T-helper 17 cell (primary cell): ENCODE data around the gene SUN2. TPM values are rescaled to one million over a fixed set of nuclear protein-coding genes. Genes with fewer than 3 reads are reported as not detected.
A peak's percentile ranks its signal among the peaks of the same experiment; 100 is the strongest.

Experiments
- ATAC-seq: fragments of 150-1000 bp; cut with Tn5 transposase; 2 replicates; pipeline ENCODE4 v1.10.0; 2021; ENCODE audit warnings: mild to moderate bottlenecking, moderate library complexity
- DNase-seq, 3 donors: peaks; one replicate each; pipeline versions ENCODE4 v3.0.0 to v3.0.0-alpha.2; 2020 to 2021
- H3K9me3 ChIP-seq: one replicate; pipeline ENCODE4 v1.7.0; 2013; ENCODE audit warnings: low read length, mild to moderate bottlenecking; ENCODE audit not compliant: control insufficient read depth, poor library complexity, severe bottlenecking
- H3K27ac Mint-ChIP-seq: one replicate; pipeline ENCODE4 v1.8.0; 2022; ENCODE audit warnings: mild to moderate bottlenecking, moderate library complexity, mixed read lengths
- H3K27me3 Mint-ChIP-seq: one replicate; pipeline ENCODE4 v1.8.0; 2022; ENCODE audit warnings: mixed read lengths
- H3K36me3 Mint-ChIP-seq: one replicate; pipeline ENCODE4 v1.8.0; 2022; ENCODE audit warnings: low read depth, mixed read lengths
- H3K4me1 Mint-ChIP-seq: one replicate; pipeline ENCODE4 v1.8.0; 2022; ENCODE audit warnings: mild to moderate bottlenecking, mixed read lengths
- H3K4me3 Mint-ChIP-seq: one replicate; pipeline ENCODE4 v1.8.0; 2022; ENCODE audit warnings: mild to moderate bottlenecking, moderate library complexity, mixed read lengths
- total RNA-seq, 4 donors: library from RNA in 2 of 4; stranded (reverse) in 2 of 4; gene quantifications; one replicate each; pipeline ENCODE4 v1.2.3 and lab custom pipeline; 2022 to 2026

SUN2 gene
- total RNA-seq, 2 donors from 2014 or later, result 426 to 485 TPM

DNA sequence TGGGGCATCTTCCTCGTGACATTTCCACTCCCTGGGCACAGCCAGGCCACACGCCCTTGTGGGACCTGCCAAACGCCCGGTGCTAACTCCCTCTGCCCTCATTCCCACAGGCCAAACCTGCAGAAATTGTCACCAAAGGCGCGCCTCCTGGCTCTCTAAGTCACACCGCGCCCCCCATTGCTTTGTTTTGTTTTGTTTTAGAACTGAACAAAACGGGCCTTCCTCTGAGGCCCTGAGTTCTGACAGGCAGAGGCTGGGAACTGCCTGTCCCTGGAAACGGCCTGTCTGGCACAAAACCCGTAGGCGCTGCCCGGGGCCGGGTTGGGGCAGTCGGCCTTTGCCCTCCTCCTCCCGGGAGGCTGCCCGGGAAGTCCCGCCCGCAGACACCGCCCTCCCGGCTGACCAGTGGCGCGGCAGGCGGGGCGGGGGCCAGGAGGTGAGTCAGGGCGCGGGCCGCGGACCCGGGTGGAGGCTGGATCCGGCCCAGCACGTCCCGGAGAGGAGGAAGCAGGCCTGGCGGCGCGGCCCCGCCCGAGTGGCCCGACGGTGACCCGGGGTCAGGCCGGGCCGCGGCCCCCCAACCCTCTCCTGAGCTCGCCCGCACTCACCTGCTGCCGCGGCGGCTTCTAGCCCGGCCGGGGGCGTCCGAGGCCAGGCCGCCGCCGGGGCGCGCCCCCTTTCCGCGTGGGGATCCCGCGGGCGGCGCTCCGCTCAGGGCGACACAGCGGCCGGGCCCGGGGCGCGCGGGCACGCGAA, 465 bp downstream of the SUN2 start:
- ATAC-seq (peak; percentile 10), DNase-seq (peak in 2 of 3 donors; percentile 46 to 47)
- Mint-ChIP-seq H3K27me3 (no peaks in the 10 kb centered on the region), H3K27ac (peak overlapping the region; percentile 98), H3K4me1 (peaks cover 57% of the 10 kb centered on the region), H3K36me3 (peaks cover 9% of the 10 kb centered on the region), H3K4me3 (peak overlapping the region; percentile 100)
- H3K9me3 ChIP-seq, result no peaks in the 10 kb centered on the region

DNA sequence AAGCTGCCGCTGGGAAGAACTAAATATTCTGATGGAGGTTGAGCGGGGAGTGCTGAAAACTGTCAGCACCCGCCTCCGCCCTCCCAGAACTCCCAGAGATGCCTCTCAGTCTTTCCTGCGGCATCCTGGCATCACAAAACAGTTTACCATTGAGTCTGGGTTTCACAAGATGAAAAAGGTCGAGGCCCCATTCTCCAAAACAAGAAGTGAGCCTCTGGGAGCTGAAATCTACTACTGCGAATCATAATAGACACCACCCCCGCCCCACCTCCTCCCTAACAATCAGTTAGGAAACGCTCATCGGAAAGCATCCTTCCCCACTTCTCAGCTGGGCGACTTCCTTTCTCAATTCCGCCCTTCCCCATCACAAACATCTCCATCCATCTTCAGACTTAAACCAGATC, 1.0 kb downstream of the SUN2 start:
- peak overlapping the region; percentile 98 for H3K27ac Mint-ChIP-seq
- DNase-seq, result no peak
- H3K27me3 Mint-ChIP-seq, result no peaks in the 10 kb centered on the region
- peak overlapping the region; percentile 100 for H3K4me3 Mint-ChIP-seq
- H3K4me1 Mint-ChIP-seq, result peaks cover 62% of the 10 kb centered on the region
- no peak for ATAC-seq
- no peaks in the 10 kb centered on the region for H3K9me3 ChIP-seq
- peaks cover 11% of the 10 kb centered on the region for H3K36me3 Mint-ChIP-seq

DNA sequence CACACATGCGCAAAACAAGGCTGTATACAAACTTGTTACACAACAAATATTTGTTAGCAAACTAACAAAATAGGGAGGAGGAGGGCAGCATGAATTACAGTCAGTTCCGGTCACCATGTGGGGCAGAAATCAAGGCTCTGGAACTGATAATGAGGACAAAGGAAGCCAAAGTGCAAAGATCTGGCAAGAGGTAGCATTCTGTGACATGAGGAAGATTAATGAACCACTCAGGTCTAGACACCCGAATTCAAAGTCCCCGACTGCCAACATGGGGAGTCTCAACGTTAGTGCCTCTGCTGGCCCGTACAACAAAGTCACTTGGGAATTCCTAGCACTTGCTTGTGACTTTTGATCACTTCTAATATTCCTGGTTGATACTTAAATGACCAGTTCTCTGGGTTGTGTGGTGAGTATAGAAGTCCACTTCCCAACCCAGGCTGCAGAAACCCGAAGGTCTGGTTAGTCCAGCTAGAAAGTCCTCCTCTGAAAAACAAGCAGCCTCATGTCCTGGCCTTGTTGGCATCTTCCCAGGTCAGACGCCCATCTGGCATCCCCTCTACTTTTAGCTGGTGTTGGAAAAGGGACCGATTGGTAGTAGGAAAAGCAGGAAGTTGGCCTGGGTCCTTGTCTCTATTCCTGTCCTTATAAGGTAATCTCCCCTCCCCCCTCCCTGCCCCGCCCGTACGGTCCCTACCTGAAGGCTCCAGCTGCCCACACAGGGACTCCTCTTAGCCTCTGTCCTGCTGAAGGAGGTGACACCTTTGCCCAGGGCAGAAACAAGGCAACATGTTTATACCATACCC, 1.6 kb downstream of the SUN2 start:
- no peak for DNase-seq
- peaks cover 60% of the 10 kb centered on the region for H3K4me1 Mint-ChIP-seq
- no peaks in the 10 kb centered on the region for H3K27me3 Mint-ChIP-seq
- H3K4me3 Mint-ChIP-seq, result peak overlapping the region; percentile 100
- no peaks in the 10 kb centered on the region for H3K9me3 ChIP-seq
- H3K27ac Mint-ChIP-seq, result peak overlapping the region; percentile 98
- ATAC-seq, result no peak
- H3K36me3 Mint-ChIP-seq, result peaks cover 11% of the 10 kb centered on the region

- DNase-seq, result peak; percentile 52 to 61 (median 55)
- ATAC-seq, result peak; percentile 57
Measured at GRCh38 chr22:38751422-38752346, 4.1 kb downstream of the SUN2 start.

GRCh38 chr22:38751066-38751421, 4.8 kb downstream of the SUN2 start:
- H3K27me3 Mint-ChIP-seq, result no peaks in the 10 kb centered on the region
- ATAC-seq (no peak), DNase-seq (no peak)
- H3K4me3 Mint-ChIP-seq, result peak overlapping the region; percentile 100
- H3K9me3 ChIP-seq, result no peaks in the 10 kb centered on the region
- H3K36me3 Mint-ChIP-seq, result peaks cover 11% of the 10 kb centered on the region
- H3K4me1 Mint-ChIP-seq, result peaks cover 42% of the 10 kb centered on the region
- H3K27ac Mint-ChIP-seq, result peak overlapping the region; percentile 98

More at GRCh38 chr22:38751422-38752346, 4.1 kb downstream of the SUN2 start:
- peak overlapping the region; percentile 98 for H3K27ac Mint-ChIP-seq
- H3K4me3 Mint-ChIP-seq, result peak overlapping the region; percentile 100
- H3K9me3 ChIP-seq, result no peaks in the 10 kb centered on the region
- H3K27me3 Mint-ChIP-seq, result no peaks in the 10 kb centered on the region
- H3K36me3 Mint-ChIP-seq, result peaks cover 11% of the 10 kb centered on the region
- H3K4me1 Mint-ChIP-seq, result peaks cover 44% of the 10 kb centered on the region

DNA sequence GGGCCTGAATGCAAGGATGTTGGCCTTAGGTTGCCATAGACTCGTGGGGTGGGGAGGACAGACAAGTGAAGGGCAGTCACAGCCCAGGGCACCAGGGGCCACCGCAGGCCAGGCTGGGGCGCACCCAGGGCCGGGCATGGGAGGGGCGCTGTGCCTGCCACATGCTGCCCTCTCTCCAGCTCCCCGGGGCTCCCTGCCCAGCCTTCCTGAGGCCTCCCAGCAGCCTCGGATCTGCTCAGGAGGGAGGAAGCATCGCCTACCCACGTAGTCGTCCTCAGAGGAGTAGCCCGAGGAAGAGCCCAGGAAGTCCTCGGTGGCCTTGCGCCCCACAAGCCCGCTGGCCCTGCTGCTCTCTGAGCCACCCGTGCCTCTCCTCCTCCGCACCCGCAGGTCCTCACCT, 5.2 kb downstream of the SUN2 start:
- peaks cover 42% of the 10 kb centered on the region for H3K4me1 Mint-ChIP-seq
- peak overlapping the region; percentile 98 for H3K27ac Mint-ChIP-seq
- no peak for DNase-seq
- no peaks in the 10 kb centered on the region for H3K9me3 ChIP-seq
- peaks cover 11% of the 10 kb centered on the region for H3K36me3 Mint-ChIP-seq
- peak overlapping the region; percentile 100 for H3K4me3 Mint-ChIP-seq
- no peak for ATAC-seq
- no peaks in the 10 kb centered on the region for H3K27me3 Mint-ChIP-seq

DNA sequence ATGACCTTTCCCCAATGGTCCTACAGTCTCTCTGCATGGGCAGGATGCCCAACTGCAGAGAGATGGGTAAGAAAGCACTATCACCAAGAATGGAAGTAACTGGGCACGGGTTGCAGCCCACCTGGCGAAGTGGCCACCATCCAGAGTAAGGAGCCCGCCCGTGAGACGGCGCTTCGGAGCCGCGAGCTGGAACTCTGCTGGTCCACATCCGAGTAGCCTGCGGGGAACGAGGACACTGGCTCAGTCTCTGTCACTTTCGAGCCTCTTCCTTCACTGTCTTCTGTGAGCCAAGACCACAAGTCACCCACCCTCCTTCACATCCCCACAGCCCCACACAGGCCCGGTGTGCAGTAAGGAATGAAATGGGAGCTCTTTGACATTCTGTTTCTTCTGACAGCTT, 5.7 kb downstream of the SUN2 start:
- Mint-ChIP-seq H3K27ac (peak overlapping the region; percentile 98), H3K27me3 (no peaks in the 10 kb centered on the region), H3K4me3 (peak overlapping the region; percentile 100), H3K36me3 (peaks cover 10% of the 10 kb centered on the region), H3K4me1 (peaks cover 41% of the 10 kb centered on the region)
- ATAC-seq (no peak), DNase-seq (no peak)
- no peaks in the 10 kb centered on the region for H3K9me3 ChIP-seq

DNA sequence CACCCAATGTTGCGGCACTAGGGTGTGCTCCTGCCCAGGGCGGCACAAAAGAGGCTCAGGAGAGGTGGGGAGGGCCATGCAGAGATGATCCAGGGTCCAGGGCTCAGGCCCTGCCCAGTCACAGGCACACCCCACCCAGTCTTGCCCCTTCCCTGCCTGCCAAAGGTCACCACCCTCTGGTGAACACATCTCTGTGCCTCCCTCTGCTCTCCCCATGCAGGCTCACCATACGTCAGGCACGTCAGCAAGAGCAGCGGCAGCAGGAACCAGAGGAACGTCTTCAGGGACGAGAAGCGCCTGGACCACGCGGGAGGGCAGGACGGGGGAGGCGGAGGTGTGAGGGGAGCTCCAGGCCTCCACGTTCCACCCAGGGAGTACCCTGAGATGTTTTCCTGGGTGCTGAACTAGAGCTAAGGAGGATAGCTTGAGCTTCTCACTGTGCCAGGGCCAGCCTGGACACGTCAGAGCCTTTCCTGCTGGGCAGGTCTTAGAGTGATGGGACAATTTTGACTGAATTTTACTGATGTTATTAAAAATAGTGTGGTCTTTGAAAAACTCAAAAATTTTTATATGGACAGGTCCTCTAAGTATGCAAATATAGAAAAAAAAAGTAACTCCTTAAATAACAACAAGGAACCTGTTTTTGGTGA, 7.2 kb downstream of the SUN2 start:
- H3K4me1 Mint-ChIP-seq, result peaks cover 36% of the 10 kb centered on the region
- peaks cover 7% of the 10 kb centered on the region for H3K36me3 Mint-ChIP-seq
- ATAC-seq (no peak), DNase-seq (no peak)
- H3K9me3 ChIP-seq, result no peaks in the 10 kb centered on the region
- H3K4me3 Mint-ChIP-seq, result peak overlapping the region; percentile 53
- H3K27me3 Mint-ChIP-seq, result no peaks in the 10 kb centered on the region
- H3K27ac Mint-ChIP-seq, result peak overlapping the region; percentile 98

DNA sequence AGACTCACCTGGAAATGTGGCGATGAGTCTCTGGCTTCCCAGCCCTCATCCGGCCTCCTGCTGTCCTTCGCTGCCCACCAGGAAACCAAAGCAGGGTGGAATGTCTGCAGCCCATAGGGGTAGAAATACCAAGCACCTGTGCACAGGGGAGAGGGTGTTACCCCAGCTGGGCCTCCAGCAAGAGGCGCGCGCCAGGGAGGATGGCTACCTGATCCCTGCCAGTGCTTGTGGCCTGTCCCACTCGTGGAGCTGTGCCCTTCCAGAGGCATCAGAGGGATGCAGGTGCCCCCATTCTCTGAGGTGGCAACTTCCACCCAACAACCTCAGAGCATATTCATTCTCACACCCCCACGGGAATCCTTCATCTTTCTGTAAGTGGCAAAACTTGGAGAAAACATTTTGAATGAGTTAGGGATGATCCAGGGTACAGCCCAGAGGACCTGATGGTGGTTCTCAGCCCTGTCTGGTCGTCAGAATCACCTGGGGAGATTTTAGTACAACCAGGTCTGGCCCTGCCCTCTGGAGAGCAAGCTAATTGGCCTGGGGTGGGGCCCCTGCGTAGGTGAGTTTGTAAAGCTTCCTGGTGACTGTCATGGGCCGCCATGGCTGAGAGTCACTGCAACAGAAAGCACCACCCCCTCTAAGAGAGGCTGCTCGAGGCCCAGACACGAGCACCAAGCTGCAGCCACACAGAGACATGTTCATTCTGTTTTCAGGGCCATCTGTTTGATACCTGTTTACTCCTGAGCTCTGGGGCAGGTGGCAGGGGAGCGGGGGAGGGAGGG, 9.9 kb downstream of the SUN2 start:
- no peaks in the 10 kb centered on the region for H3K27me3 Mint-ChIP-seq
- peak overlapping the region; percentile 98 for H3K27ac Mint-ChIP-seq
- H3K36me3 Mint-ChIP-seq, result peaks cover 3% of the 10 kb centered on the region
- no peak for DNase-seq
- no peaks in the 10 kb centered on the region for H3K9me3 ChIP-seq
- peaks cover 16% of the 10 kb centered on the region for H3K4me1 Mint-ChIP-seq
- no peak for ATAC-seq
- no peak overlapping the region for H3K4me3 Mint-ChIP-seq

- ATAC-seq (no peak), DNase-seq (no peak)
- H3K9me3 ChIP-seq, result no peaks in the 10 kb centered on the region
- H3K27me3 Mint-ChIP-seq, result no peaks in the 10 kb centered on the region
- H3K4me3 Mint-ChIP-seq, result no peak overlapping the region
- H3K4me1 Mint-ChIP-seq, result peaks cover 14% of the 10 kb centered on the region
- H3K36me3 Mint-ChIP-seq, result no peaks in the 10 kb centered on the region
- H3K27ac Mint-ChIP-seq, result peak overlapping the region; percentile 98
Measured at GRCh38 chr22:38744981-38745380, 10.8 kb downstream of the SUN2 start.

DNA sequence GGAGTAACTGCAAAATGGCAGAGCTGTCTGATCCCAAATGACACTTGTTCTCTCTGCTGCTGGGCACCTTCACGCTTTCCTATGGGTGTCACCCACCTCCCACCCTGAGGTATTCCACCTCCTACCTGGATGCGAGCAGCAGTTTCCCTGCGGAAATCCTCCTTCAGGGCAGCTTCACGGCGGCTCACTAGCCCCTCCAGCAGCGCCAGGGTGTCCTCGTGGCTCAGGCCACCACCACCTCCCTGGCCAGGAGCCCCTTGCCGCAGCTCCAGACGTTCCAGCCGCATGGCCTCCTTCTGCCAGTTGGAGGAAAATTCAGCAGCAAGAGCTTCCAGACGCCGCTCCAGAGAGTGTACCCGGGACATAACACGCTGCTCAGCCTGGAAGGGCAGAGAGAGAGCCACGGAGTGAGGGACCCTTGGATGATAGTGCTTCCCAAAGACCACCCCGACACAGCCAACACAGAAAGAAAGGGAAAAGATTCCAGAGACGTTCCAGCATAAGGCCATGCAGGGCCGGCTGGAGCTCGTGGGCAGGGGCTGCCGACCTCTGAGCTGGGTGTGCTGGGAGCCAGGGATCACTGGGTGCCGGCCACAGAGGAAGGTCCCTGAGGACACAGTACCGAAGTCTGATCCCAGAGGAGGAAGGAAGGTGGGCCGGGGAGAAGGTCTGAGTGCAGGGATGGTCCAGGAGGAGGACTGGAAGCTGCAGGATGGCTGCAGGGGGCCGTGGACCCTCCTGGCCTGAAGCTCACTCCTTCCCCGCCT, 13.4 kb downstream of the SUN2 start:
- Mint-ChIP-seq H3K4me1 (peaks cover 15% of the 10 kb centered on the region), H3K4me3 (peak overlapping the region; percentile 66), H3K27ac (peak overlapping the region; percentile 93), H3K27me3 (no peaks in the 10 kb centered on the region), H3K36me3 (peaks cover under 1% of the 10 kb centered on the region)
- H3K9me3 ChIP-seq, result no peaks in the 10 kb centered on the region
- DNase-seq (no peak), ATAC-seq (no peak)
